GM12875 (cell line): ENCODE measurements around the gene EPX.
"Not testable (repeated sequence)": the region's sequence is repeated elsewhere in the genome, so short reads cannot be mapped to it uniquely, and the experiment has no call there.

ENCODE experiments used
- H3K4me3 ChIP-seq: one replicate; pipeline ENCODE4 v1.5.1; 2011; ENCODE audit warnings: low read depth, low read length, control low read depth
- CTCF ChIP-seq: IDR thresholded peaks from 2 replicates; pipeline ENCODE4 v1.5.1; 2011; ENCODE audit warnings: low read depth, mild to moderate bottlenecking, control low read depth, inconsistent platforms, low read length, moderate library complexity, borderline replicate concordance; ENCODE audit not compliant: insufficient read depth

Gene EPX, protein sequence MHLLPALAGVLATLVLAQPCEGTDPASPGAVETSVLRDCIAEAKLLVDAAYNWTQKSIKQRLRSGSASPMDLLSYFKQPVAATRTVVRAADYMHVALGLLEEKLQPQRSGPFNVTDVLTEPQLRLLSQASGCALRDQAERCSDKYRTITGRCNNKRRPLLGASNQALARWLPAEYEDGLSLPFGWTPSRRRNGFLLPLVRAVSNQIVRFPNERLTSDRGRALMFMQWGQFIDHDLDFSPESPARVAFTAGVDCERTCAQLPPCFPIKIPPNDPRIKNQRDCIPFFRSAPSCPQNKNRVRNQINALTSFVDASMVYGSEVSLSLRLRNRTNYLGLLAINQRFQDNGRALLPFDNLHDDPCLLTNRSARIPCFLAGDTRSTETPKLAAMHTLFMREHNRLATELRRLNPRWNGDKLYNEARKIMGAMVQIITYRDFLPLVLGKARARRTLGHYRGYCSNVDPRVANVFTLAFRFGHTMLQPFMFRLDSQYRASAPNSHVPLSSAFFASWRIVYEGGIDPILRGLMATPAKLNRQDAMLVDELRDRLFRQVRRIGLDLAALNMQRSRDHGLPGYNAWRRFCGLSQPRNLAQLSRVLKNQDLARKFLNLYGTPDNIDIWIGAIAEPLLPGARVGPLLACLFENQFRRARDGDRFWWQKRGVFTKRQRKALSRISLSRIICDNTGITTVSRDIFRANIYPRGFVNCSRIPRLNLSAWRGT

GRCh38 chr17:58192612-58193011 lies at the start of gene EPX:
Gene EPX (plus strand): TSS chr17:58192726. CDS start chr17:58192847, 121 bp downstream.
- no peak within 1 kb of the TSS for H3K4me3 ChIP-seq
- TF ChIP-seq CTCF = no peak

GRCh38 chr17:58143335-58143734 lies 49.2 kb upstream of the EPX start:
- H3K4me3 ChIP-seq = not testable (repeated sequence)

DNA sequence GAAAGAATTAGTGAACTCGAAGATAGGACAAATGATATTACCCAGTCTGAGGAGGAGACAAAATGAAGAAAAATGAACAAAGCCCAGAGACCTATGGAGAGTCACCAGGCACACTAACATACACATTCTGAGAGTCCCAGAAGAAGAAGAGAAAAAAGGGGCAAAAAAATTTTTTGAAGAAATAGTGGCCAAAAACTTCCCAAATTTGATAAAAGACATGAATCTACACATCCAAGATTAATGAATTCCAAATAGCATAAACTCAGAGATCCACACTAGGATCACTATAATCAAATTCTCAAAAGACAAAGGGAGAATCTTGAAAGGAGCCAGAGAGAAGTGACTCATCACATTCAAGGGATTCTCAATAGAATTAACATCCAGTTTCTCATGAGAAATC lies 47.7 kb upstream of the EPX start:
- H3K4me3 ChIP-seq = no peak overlapping the region
- no peak for TF ChIP-seq CTCF

DNA sequence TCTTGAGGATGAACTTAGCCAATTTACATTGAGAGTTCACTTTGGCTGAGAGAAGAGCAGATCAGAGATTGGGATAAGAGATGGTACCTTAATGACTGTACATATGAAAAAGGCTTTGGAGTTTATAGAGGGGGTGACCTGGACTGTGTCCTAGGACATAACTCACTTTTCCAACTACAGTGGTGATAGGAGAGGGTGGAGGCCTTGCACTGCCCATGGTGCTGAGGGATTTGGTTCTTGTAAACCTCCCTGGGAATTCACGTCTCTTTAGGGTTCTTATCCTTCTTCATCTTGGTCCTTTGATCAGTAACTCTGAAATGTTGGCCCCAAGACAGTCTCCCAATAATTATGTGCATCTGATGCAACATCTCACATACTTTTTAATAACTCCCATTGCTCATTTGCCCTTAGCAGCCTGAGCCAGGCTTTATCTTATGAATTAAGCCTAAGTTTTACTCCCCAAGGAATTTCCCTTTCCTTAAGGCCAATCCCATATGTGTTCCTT lies 44.5 kb upstream of the EPX start, which contains the start of gene OR4D1:
Gene OR4D1, plus strand, starts transcription at position 455 of the 505 bp plus-strand sequence. CDS start 6,770 bp downstream, outside the sequence.
- H3K4me3 ChIP-seq = no peak within 1 kb of the TSS
- TF ChIP-seq CTCF = no peak

DNA sequence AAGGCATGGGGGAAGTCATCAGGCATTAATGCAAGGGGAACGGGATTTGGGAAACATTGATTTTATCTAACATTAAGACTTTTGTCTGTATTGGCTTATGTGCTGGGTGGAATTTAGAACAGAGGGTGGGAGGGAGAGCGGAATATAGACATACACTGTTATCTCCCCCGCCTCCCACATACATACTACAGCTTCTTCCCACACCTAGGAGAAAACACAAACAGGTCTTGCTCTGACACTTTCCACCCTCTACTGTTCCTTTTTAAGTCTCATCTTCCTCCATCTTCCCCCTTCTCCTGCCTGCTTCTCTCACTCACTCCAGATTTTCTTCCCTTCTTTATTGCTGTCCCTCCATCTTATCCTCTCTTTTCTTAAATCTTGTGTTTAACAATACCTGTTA lies 43.9 kb upstream of the EPX start:
- no peak overlapping the region for H3K4me3 ChIP-seq
- TF ChIP-seq CTCF = no peak

DNA sequence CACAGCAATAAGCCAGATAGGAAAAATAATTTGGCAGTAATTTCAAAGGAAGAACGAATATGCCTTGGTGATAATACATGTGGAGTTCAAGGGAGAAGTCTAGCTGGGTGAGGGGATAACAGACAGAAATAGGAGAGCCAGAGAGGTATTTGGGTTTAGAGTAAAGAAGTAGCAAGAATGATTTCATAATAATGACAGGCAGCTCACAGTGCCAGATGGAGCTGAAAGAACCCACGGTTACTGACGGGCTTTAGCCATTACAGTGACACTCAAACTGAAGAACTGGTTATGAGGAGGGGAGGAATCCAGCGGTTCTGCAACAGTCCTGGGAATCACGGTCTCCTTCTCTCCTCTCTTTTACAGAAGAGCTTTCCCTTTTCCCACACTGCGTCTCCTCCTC lies 42.1 kb upstream of the EPX start:
- TF ChIP-seq CTCF = no peak
- H3K4me3 ChIP-seq = no peak overlapping the region

GRCh38 chr17:58153046-58153445 lies 39.5 kb upstream of the EPX start:
- TF ChIP-seq CTCF = no peak
- no peak overlapping the region for H3K4me3 ChIP-seq
